ENCODE measurements around the gene ATXN1.

Gene ATXN1

DNA sequence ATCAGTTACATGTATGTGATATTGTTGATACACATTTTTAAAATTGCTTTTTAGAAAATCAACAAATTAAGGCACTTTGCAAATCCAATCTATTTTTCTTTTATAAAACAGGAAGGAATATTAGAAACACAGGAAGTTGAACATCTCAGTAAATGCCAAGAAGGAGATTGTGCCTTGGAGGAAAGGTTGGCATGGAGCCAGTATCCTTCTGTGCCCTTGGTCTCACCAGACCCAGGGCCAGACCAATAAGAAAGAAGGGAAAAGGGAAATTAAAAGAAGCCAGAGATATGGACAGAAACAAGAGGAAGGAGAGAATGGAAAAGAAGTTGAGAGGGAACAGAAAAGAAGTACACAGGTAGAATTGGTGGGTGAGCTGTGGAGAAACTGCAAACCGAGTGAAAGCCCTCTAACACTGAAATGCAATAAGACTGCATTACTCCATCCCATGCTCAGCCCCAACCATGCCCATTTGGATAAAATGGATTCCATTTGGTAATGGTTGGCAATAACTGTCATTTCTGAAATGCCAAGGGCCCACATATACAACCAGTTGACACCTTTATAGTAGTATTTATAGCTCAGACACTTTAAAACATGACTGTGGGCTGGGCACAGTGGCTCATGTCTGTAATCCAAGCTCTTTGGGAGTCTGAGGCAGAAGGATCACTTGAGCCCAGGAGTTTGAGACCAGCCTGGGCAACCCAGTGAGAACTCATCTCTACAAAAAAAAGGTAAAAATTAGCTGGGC, 389.1 kb downstream of the ATXN1 start:
- DNase-seq, result no peak

DNA sequence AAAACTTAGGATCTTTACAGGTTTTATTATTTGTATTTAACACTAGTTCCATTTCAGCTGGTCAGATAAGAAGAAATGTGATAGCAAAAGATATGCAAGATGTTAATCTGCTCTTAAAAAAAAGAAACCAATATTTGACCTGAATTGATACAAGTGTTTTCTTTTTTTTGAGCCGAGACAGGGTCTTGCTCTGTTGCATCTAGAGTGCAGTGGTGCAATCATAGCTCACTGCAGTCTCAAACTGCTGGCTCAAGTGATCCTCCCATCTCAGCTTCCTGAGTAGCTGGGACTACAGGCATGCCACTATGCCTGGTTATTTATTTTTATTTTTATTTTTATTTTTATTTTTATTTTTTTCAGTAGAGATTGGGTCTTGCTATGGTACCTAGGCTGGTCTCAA, 389.9 kb downstream of the ATXN1 start:
- DNase-seq, result no peak

DNA sequence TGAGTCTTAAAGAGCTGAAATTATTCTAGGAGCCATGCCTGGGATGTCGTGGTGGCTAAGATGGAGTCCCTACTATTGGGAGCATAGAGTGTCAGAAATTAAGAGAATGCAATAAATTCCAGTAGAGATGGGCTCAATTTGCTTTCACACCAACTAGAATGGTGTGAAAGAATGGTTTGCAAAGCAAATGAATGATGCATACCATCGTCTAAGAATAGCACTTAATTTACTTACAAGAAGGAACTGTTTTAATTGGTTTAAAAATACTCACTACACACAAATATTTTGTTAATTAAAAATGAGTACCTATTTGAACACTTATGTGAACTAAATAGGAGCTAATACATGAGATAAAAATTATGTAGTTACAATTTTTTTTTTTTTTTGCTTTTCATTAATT, 390.3 kb downstream of the ATXN1 start:
- DNase-seq, result no peak

DNA sequence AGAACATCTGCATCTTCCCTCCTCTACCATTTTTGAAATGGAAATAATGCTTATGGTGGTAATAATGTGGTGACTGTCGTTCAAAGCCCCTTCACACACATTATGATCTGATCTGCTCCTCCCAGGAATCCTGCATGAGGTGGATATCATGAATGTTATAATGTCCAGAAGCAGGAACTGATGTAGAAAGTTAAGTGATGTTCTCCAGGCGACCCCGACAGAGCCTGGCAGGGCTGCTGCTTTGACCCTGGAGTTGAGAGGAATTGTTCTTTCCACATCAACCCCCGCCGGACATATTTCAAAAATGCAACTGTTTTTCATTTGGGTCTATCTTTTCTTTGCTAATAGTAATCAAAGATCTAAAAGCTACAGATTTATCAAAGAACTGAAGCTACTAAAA, 391.3 kb downstream of the ATXN1 start:
- no peak for DNase-seq

DNA sequence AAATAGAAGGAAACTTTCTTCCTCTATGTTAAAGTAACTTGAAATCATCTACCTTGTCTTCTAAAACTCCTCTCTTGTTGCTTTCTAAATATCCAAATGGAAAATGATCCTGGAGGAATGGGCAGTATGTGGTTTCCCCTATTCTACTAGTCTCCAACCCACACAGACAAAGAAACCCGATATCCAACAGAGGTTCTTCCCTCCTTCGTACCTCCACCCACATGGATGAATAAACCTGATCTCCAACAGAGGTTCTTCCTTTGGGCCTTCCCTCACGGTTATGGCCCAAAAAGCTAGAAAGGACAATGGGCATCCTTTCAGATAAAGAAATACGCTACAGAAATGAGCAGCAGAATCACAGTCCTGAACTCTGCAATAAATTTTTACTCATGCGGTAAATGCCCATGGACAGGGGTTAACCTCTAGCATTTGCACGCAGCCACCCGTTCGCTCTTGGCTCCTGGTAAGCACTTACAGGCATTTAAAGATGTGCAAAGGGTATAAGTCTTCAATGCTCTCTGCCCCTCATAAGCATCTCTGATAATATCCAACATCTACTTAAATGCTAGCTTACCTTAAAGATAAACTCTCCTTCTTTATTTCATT, 392.0 kb downstream of the ATXN1 start:
- no peak for DNase-seq

DNA sequence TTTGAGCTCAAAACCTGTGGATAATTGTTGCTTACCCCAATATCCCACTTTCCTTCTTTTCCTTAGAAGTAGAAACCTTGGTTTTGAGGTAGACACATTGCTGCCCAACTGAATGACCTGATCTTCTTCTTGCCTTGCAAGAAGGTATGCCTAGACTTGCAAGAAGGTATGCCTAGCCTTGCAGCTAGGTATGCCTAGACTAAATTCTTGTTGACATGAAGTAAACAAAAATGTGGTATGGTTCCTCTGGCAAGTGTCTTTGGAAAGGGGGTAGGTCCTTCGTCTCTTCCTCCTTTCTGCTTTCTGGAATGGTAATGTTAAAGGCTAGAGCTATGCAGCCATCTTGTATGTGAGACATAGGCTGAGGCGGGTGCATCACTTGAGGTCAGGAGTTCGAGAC, 393.7 kb downstream of the ATXN1 start:
- DNase-seq, result no peak

DNA sequence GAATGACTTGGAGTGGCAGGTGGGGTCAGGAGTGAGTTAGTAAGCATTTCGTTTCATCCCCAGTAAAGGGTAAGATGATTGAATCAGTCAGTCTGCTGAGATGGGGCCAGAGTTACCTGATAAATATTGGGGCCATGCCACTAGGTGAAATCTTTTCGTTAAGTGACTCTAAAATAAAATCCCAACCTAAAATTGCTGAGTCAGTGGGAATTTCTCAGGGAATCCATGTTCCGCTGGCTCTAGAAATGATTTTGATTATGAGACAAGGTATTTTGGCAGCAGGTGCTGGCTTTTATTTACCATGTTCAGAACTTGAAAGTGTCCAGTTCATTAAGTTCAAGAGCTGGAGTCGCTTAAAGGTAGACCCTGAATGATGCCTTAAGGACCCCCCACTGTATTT, 397.5 kb downstream of the ATXN1 start:
- no peak for DNase-seq

DNA sequence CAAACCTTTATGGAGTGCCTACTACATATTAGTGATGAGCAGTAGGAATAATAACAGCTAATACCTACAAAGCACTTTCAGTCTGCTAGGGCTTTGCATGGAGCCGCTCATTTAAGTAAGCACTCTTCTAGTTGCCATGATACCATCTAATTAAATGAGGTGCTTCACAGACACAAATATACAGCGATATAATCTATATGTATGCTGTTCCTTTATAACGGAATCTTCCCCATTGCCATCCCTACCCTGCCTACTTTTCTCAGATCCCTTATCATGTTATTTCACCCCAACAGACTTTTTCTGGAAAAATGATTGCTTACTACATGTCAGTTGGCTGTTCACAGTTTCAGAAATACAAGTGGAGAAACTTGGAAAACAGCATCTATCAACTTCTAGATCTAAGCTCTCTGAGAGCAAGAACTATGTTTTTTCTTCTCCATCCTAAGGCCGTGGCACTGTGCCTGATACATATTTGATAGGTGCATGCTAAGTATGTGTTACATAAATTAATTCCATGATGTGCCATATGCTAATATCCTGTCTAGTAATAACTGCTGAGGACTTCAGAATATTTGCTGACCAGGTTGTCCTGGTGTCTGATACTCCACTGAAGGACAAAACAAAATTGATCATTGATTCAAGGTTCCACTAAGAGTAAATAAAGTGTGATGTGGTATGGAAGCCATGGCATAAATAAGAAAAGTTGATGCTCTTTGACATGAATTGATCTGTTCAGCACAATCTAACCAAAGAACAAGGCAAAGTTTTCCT, 398.3 kb downstream of the ATXN1 start:
- no peak for DNase-seq

DNA sequence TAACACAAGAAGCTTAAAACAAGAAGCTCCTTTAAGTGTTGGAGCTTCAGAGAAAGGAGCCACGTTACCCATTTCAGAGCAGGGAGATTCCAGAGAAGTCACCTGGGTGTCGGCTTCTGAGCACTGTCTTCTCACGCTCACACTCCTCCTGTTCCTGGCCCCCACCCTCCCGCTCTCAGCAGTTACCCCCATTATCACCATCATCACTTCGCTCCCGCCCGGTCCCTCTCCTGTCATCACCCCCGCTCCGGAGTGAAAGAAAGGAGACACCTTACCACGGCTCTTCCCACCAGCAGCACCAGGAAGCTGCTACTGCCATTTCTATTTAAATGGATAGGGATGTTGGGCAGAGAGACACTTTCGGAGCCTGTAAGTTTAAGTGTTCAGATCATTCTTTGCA, 399.0 kb downstream of the ATXN1 start:
- DNase-seq, result no peak

DNA sequence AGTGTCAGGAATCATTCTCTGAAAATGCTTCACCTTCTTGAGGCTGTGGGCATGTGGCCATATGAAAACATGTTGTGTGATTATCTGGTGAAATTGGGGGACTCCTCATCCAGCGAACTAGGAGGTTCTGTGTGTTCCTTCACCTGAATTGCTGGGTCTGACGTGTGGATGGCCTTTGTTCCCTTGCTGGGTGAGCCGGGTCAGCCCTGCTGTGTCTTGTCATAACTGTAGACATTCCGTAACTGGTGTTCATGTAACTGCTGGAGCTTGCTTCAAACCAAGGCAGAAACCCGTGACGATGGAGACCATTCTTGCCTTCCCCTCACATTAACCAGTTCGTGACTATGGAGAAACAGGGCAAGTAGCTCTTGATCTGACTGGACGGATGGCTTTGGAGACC, 399.4 kb downstream of the ATXN1 start:
- no peak for DNase-seq

DNA sequence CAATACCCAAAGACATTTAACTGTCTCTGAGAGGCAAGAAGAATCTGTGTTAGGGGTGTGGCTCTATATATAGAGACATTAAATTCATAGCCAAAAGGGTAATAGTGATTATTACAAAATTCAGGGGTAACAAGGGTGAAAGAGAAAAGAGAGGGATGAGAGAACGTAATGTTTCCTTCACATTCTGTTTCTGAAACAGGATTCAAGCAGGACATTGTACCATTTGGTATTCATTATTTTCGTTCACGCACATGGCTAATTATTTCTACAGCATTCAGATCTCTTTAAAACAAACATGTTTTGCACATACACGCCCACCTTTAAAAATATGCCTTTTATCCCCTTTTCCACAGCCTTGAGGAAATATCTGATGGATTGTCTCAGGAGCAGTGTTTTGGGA, 400.1 kb downstream of the ATXN1 start:
- DNase-seq, result no peak

DNA sequence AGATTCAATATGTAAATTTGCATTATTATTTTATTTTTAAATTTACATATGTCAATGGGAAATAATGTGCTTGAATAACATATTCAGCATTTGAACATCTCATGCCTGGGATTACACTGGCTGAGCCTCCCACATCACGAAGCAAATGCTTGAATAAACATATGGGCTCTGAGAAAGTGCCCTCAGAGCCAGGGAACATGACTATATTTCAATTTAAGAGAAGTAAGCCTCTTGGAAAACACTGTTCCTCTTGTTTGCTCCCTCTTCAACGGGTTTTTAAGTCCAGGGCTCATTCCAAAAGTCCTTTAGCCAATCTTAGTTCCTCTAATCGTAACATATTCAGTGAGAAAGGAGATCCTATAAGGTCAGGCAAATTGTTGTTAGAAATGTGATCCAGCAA, 400.9 kb downstream of the ATXN1 start:
- no peak for DNase-seq

DNA sequence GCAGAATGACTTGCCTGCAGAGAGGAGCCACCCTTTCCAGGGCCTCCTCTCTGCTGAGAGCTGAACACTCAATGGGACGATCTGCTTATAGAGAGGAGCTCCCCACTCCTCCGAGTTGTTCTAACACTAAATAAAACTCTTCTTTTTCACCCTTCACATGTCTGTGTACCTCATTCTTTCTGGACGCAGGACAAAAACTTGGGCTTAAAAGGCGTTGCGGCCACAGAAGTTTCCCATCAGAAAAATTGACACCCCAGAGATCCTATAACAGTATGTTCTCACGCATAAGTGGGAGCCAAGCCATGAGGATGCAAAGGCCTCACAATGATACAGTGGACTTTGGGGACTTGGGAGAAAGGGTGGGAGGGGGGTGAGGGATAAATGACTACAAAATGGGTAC, 401.7 kb downstream of the ATXN1 start:
- DNase-seq, result no peak

DNA sequence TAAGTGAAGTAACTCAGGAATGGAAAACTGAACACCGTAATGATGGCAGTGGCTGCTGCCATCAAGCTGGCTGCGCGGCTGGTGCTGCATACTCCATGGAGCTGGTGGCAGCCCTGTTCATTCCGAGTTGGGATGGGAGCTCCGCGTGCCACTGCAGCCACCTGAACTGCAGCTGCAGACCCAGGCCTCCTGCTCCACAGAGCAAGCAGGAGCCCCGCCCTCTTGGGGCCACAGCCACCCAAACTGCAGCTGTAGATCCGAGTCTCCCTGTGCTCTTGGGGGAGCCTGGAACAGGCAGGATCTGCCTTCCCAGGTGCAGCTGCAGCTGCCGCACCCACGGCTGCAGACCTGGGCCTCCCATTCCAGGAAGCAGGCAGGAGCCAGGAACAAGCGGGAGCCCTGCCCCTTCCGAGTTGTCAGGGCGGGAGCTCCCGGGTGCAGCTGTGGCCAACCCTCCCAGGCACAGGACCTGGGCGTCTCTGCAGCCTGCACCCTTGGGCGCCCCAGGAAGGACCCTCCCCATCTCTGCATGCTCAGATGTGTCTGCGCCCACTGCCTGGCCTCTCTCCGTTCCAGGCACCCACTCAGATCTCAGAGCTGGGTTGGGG, 402.6 kb downstream of the ATXN1 start:
- DNase-seq, result no peak

DNA sequence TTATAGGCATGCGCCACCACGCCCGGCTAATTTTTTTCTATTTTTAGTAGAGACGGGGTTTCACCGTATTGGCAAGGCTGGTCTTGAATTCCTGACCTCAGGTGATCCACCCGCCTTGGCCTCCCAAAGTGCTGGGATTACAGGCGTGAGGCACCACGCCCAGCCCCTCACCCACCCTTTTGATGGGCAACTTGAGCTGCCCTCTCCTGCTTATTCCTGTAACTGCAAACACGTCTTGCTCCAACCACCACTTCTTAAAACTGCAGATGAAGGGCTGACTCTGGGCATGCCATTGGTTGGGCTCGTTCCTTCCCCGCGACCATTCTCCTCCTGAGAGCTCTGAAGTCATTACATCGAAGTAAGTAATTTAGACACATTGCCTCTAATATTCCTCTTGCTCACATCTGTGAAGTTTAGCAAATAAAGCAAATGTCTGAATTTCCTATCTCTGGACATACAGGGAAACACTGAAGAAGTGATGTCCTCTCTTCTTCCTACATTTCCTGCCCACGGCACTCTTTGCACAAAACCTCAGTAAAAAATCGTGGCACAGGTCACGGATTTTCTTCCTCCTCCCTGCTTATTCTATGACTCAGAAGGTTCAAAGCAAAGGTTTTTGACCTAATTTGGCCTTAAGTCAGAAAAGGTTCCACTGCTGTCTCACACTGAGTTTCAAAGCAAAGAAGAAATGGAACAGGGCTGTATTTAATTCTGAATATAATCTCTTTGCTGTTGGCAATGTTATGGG, 405.4 kb downstream of the ATXN1 start:
- no peak for DNase-seq

DNA sequence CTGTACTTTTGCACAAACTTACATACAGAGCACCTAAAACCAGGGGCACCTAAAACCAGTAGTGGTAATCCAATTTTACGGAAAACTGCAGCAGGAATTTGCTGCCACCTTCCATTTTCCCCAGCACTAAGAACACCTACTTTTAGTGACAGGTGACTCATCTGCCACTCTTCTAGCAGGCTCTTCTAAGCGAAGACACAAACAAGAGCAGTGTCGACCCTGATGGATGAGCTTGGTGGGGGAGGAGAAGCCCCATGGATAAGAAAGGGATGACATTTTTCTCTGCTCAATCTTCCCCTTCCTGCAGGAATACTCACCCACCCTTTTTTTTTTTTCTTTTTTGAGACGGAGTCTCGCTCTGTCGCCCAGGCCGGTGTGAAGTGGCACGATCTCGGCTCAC, 406.0 kb downstream of the ATXN1 start:
- no peak for DNase-seq

DNA sequence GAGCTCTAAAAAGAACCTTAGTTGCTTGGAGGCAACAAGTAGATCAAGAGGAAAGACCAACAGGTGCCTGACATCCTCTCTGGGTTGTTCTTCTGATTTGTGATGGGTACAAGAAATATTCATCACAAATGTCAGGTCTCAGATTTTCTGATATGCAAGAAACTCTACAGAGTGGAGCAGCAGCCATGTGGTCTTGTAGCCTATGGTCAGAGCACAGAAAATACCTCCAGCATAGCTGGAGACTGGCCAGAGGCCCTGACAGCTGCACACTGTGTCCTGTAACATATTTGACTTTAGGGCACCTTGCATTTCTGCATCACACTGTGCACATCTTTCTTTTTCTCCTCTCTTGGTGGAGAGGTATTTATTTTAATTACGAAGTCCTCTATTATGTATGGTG, 406.6 kb downstream of the ATXN1 start:
- DNase-seq, result no peak

DNA sequence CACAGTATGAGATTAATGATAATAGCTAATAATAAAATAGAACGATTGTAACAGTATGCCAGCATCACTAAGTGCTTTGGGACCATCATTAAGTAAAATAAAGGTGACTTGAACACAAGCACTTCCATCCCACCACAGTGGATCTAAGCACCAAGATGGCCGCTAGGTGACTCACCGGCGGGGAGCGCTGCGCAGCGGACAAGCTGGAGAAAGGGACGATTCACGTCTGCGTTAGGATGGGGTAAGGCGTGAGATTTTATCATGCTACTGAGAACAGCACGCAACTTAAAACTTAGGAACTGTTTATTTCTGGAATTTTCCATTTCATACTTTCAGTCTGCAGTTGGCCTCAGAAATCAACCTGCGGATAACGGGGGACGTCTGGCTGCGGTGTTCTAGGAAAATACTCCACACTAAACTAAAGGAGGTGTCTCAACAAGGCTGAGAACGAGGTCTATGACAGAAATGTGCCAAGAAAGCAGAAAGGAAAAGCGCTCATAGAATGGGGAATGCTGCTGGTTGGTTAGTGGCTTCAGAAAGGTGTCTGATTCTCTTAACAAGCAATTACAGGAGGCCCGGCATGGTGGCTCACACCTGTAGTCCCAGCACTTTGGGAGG, 408.3 kb downstream of the ATXN1 start:
- no peak for DNase-seq

DNA sequence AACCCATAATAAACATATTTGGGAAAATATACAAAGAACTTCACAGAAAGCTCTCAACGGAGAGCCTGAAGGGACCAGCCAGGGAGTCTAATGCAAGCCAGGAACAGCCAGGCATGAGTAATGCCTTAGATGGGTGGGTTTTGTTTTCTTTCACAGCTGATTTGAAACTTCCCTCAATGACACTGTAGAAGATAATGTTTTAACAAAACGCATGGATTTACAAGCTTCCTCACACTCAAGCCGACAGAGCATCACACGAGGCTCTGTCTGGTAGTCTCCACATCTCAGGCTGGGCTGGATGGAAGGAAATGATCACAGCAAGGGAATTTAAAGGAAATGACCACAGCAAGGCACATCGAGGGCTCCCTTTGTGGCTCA, 409.0 kb downstream of the ATXN1 start:
- no peak for DNase-seq

DNA sequence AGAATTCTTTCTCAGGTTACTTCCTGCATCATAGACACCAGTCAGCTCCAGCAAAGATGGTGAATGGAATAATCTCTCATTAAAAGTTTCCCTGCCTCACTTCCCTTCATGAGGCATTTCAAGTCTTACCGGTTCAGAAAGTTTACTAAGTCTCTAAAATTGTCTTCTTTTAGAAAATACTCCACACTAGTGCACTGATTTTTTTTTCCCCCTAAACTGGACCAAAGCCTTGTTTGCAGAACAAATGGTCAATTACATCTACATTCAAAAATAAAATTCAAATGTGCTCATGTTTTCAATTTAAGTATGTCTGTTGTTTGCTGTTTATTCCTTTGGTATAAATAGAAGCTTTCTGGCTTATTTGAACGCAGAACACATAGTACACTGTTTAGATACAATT, 411.7 kb downstream of the ATXN1 start:
- no peak for DNase-seq

DNA sequence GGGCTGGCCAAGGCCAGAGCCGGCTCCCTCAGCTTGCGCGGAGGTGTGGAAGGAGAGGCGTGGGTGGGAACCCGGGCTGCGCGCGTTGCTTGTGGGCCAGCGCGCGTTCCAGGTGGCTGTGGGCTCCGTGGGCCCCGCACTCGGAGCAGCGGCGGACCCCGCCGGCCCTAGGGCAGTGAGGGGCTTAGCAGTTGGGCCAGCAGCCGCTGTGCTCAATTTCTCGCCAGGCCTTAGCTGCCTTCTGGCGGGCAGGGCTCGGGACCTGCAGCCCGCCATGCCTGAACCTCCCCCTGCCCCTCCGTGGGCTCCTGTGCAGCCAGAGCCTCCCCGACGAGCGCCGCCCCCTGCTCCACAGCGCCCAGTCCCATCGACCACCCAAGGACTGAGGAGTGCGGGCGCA, 414.4 kb downstream of the ATXN1 start:
- no peak for DNase-seq

DNA sequence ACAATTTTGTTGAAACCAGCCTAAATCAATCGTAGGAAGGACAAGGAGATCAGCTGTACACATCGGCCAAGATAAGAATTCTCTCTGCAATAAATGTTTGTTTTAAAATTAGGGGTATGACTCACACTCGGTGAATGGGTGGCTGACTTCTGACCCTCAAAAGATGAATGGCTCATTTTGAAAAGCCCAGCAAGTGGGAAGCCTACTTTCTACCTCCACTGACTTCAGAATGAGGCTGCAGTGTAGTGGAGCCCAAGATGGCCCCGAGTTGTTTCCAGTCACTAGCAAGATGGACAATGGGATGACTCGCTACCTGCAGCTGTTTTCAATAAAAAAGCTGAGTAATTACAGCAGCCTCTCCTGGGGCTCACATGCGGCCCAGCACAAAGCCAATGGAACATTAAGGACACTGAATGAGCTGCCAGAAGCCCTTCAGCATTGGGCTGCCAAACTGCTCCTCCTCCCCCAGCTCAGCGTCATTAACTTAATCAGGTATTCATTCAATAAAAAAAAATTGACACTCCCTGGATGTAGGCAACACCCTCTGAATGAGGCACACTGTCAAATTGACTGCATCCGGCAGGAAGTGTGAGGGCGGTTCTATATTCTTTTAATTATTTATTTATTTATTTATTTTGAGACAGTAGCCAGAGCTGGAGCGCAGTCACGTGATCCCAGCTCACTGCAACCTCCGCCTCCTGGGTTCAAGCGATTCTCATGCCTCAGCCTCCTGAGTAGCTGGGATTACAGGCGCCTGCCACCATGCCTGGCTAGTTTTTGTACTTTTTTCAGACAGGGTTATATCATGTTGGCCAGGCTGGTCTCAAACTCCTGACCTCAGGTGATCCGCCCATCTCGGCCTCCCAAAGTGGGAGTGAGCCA, 415.6 kb downstream of the ATXN1 start:
- no peak for DNase-seq
